GM12892 (cell line): ENCODE data around the gene RPL18A.

Experiments used
- POLR2A ChIP-seq: IDR thresholded peaks from 2 replicates; pipeline ENCODE4 v1.6.1; 2011; ENCODE audit warnings: low read depth, low read length, control low read depth
- POLR2AphosphoS5 ChIP-seq: IDR thresholded peaks from 2 replicates; pipeline ENCODE4 v1.6.1; 2011; ENCODE audit warnings: low read depth, low read length, control low read depth

GRCh38 chr19:17910791-17911360, 51.2 kb downstream of the RPL18A start:
- TF ChIP-seq POLR2AphosphoS5 (no peak), POLR2A (no peak)
